Esophagus muscularis mucosa (tissue), 4 donors: ENCODE results near the gene TIMM8B.

Experiments
- EP300 ChIP-seq: sonication (generic); formaldehyde crosslinking; IDR thresholded peaks from one replicate; pipeline ENCODE4 v1.6.1; 2017; ENCODE audit warnings: antibody characterized with exemption
- POLR2A ChIP-seq: fragments of 450-650 bp; IDR thresholded peaks from one replicate; pipeline ENCODE4 v1.6.1; 2017; ENCODE audit warnings: antibody characterized with exemption, moderate library complexity, mild to moderate bottlenecking, low read depth
- POLR2AphosphoS5 ChIP-seq, 2 donors: sonication (generic); formaldehyde crosslinking; IDR thresholded peaks; one replicate each; pipeline ENCODE4 v1.6.1; 2017; ENCODE audit warnings: antibody characterized with exemption in 2 of 2
- TF ChIP-seq, protein P1 (sequence below), 3 experiments: fragments of 200-600 bp in 2 of 3; fragments of 450-650 bp in 1 of 3; sonication (generic) in 2 of 3; IDR thresholded peaks; one replicate each; pipeline ENCODE4 v1.5.1; 2017 to 2019; ENCODE audit warnings: antibody characterized with exemption in 3 of 3, mild to moderate bottlenecking in 2 of 3, moderate library complexity in 1 of 3

DNA sequence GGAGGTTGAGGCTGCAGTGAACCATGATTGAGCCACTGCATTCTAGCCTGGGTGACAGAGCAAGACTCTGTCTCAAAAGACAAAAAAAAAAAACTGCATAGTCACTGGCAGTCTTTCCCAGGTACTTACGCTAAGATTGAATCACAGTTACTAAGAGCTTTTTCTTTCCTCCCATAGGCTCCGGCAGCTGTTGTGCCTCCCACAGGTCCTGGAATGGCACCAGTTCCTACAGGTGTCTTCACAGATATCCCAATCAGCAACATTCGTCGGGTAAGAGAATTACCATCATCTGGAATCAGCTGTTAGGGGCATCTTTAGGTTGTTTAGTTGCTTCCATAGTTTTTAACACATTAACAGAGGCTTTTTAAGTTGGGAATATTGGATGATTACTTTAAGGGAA is 41.6 kb downstream of the TIMM8B start:
- TF ChIP-seq, protein P1, sequence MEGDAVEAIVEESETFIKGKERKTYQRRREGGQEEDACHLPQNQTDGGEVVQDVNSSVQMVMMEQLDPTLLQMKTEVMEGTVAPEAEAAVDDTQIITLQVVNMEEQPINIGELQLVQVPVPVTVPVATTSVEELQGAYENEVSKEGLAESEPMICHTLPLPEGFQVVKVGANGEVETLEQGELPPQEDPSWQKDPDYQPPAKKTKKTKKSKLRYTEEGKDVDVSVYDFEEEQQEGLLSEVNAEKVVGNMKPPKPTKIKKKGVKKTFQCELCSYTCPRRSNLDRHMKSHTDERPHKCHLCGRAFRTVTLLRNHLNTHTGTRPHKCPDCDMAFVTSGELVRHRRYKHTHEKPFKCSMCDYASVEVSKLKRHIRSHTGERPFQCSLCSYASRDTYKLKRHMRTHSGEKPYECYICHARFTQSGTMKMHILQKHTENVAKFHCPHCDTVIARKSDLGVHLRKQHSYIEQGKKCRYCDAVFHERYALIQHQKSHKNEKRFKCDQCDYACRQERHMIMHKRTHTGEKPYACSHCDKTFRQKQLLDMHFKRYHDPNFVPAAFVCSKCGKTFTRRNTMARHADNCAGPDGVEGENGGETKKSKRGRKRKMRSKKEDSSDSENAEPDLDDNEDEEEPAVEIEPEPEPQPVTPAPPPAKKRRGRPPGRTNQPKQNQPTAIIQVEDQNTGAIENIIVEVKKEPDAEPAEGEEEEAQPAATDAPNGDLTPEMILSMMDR (IDR thresholded peaks at IDR 0.05), result no peak
- TF ChIP-seq POLR2AphosphoS5 (IDR thresholded peaks at IDR 0.05) (no peak), POLR2A (no peak), EP300 (no peak)
